Measurements from ENCODE around the gene NR3C1. TPM values are rescaled to one million over a fixed set of nuclear protein-coding genes. Genes with fewer than 3 reads are reported as not detected.

Gene NR3C1
- total RNA-seq, 1 experiment from 2014 or later, result 16.0 TPM

DNA sequence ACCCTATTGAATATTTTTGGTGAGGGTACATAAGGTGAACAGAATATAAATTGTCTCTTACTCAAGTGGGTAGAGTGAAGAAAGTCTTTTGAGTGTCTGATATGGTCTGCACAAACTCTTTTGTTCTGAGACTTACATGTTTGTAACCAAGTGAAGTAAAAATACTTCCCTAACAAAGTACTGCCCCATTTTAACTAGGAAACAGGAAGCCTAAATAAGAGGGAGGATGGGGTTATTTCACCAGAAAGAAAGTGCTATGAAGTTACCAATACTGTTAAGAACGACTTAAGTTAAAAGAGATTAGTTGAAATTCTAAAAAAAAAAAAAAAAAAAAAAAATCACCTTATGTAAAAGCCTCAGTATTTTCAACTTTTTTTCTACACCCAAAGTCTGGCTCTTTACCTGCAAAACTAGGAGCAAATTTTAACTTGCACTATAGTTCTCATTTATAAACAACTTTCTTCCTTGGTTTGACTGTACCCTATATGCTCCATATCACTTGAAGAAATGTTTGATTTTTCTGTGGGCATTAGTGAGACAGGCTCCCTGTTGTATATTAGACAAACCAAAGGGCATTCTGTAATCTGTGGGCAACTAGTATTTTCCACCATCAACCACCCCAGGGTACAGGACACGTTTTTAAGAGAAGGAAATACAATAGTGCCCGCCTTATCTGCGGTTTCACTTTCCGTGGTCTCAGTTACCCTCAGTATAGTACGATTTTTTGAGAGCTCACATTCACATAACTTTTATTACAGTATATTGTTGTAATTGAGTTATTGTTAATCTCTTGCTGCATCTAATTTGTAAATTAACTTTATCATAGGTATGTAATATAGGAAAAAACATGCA is 127.7 kb downstream of the NR3C1 start:
- no peak overlapping the region for H3K4me2 ChIP-seq (ENCODE audit: low read length)
- H4K20me1 ChIP-seq (ENCODE audit: insufficient read depth), result no peaks in the 10 kb centered on the region
- POLR2A ChIA-PET, result no interaction called here
- H3K9me2 ChIP-seq (ENCODE audit: insufficient read depth), result no peaks in the 10 kb centered on the region
- BruUV-seq (replicated peaks), result no TSS peak
- intact Hi-C loops (cut with micrococcal nuclease), result no loop called here
- TF ChIP-seq EZH2 (IDR thresholded peaks at IDR 0.05) (no peak), SRF (IDR thresholded peaks at IDR 0.05; ENCODE audit: low read depth) (no peak), ZFX (IDR thresholded peaks at IDR 0.05) (no peak), EZH2phosphoT487 (IDR thresholded peaks at IDR 0.05; ENCODE audit: borderline replicate concordance) (no peak), SP1 (IDR thresholded peaks at IDR 0.05; ENCODE audit: low read depth) (no peak), CEBPB (IDR thresholded peaks at IDR 0.05; ENCODE audit: low read depth) (no peak), FOSL1 (IDR thresholded peaks at IDR 0.05; ENCODE audit: low read depth) (no peak), SIN3A (IDR thresholded peaks at IDR 0.05; ENCODE audit: low read depth) (no peak), RAD21 (IDR thresholded peaks at IDR 0.05; ENCODE audit: low read depth) (no peak), POLR2A (IDR thresholded peaks at IDR 0.05; ENCODE audit: borderline replicate concordance, extremely low read depth, insufficient read depth, insufficient read length) (no peak), CBX3 (IDR thresholded peaks at IDR 0.05; ENCODE audit: low read depth) (no peak)
- TF ChIP-seq, protein P1, sequence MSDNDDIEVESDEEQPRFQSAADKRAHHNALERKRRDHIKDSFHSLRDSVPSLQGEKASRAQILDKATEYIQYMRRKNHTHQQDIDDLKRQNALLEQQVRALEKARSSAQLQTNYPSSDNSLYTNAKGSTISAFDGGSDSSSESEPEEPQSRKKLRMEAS (IDR thresholded peaks at IDR 0.05), result no peak
- TF ChIP-seq, protein P2, sequence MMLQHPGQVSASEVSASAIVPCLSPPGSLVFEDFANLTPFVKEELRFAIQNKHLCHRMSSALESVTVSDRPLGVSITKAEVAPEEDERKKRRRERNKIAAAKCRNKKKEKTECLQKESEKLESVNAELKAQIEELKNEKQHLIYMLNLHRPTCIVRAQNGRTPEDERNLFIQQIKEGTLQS (IDR thresholded peaks at IDR 0.05), result no peak
- TF ChIP-seq, protein P3, sequence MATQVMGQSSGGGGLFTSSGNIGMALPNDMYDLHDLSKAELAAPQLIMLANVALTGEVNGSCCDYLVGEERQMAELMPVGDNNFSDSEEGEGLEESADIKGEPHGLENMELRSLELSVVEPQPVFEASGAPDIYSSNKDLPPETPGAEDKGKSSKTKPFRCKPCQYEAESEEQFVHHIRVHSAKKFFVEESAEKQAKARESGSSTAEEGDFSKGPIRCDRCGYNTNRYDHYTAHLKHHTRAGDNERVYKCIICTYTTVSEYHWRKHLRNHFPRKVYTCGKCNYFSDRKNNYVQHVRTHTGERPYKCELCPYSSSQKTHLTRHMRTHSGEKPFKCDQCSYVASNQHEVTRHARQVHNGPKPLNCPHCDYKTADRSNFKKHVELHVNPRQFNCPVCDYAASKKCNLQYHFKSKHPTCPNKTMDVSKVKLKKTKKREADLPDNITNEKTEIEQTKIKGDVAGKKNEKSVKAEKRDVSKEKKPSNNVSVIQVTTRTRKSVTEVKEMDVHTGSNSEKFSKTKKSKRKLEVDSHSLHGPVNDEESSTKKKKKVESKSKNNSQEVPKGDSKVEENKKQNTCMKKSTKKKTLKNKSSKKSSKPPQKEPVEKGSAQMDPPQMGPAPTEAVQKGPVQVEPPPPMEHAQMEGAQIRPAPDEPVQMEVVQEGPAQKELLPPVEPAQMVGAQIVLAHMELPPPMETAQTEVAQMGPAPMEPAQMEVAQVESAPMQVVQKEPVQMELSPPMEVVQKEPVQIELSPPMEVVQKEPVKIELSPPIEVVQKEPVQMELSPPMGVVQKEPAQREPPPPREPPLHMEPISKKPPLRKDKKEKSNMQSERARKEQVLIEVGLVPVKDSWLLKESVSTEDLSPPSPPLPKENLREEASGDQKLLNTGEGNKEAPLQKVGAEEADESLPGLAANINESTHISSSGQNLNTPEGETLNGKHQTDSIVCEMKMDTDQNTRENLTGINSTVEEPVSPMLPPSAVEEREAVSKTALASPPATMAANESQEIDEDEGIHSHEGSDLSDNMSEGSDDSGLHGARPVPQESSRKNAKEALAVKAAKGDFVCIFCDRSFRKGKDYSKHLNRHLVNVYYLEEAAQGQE (IDR thresholded peaks at IDR 0.05; ENCODE audit: low read depth), result no peak
- TF ChIP-seq, protein P4, sequence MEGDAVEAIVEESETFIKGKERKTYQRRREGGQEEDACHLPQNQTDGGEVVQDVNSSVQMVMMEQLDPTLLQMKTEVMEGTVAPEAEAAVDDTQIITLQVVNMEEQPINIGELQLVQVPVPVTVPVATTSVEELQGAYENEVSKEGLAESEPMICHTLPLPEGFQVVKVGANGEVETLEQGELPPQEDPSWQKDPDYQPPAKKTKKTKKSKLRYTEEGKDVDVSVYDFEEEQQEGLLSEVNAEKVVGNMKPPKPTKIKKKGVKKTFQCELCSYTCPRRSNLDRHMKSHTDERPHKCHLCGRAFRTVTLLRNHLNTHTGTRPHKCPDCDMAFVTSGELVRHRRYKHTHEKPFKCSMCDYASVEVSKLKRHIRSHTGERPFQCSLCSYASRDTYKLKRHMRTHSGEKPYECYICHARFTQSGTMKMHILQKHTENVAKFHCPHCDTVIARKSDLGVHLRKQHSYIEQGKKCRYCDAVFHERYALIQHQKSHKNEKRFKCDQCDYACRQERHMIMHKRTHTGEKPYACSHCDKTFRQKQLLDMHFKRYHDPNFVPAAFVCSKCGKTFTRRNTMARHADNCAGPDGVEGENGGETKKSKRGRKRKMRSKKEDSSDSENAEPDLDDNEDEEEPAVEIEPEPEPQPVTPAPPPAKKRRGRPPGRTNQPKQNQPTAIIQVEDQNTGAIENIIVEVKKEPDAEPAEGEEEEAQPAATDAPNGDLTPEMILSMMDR (IDR thresholded peaks at IDR 0.05 in 2 of 3, conservative IDR thresholded peaks at IDR 0.05 in 1 of 3; ENCODE audit: borderline replicate concordance in 1 of 3, insufficient read depth in 1 of 3, low read depth in 2 of 3, low read length in 2 of 3), result no peak
- no peaks in the 10 kb centered on the region for H3K36me3 ChIP-seq (ENCODE audit: control insufficient read depth in 1 of 2, insufficient read depth in 2 of 2, low read length in 2 of 2)
- CTCF ChIA-PET, result no interaction called here
- no peaks in the 10 kb centered on the region for H3K79me2 ChIP-seq (ENCODE audit: insufficient read depth, low read length)
- H3K9me3 ChIP-seq (ENCODE audit: control insufficient read depth in 1 of 2, insufficient read depth in 1 of 2, low read depth in 1 of 2, low read length in 2 of 2), result no peaks in the 10 kb centered on the region
- DNase-seq (ENCODE audit: low read depth, low spot score) (no peak), ATAC-seq (no peak)
- no peaks in the 10 kb centered on the region for H3K27me3 ChIP-seq (ENCODE audit: insufficient read depth, low read length)
- no peak overlapping the region for H2AFZ ChIP-seq (ENCODE audit: low read depth, low read length, poor library complexity, severe bottlenecking)
- H3K4me3 ChIP-seq (replicated peaks in 1 of 2; ENCODE audit: low read depth in 1 of 2, low read length in 2 of 2), result no peak overlapping the region
- RAD21 ChIA-PET (ENCODE audit: low non-redundant PET in 1 of 2, low total read pairs in 2 of 2, uncharacterized antibody in 2 of 2, unreplicated experiment in 2 of 2), result no interaction called here
- H3K27ac ChIP-seq (ENCODE audit: low read depth, low read length), result no peak overlapping the region
- no peak overlapping the region for H3K9ac ChIP-seq (ENCODE audit: low read length)
- H3K4me1 ChIP-seq (ENCODE audit: control insufficient read depth in 1 of 2, insufficient read depth in 2 of 2, low read length in 2 of 2), result peaks cover 0 to 3% of the 10 kb centered on the region in 2 experiments; a peak in 1 of 4 replicates

Measured in HCT116 (cell line).